Cardiac fibroblast (primary cell): ENCODE results near the gene CFTR.

Source experiments
- DNase-seq, 2 donors: peaks; one replicate each; pipeline versions ENCODE4 v3.0.0 to v3.0.0-alpha.2; 2010; ENCODE audit warnings: low read depth in 2 of 2
- H3K4me3 ChIP-seq, 2 donors: replicated peaks in 1 of 2; 1 replicate in 1 of 2; 2 replicates in 1 of 2; pipeline ENCODE4 v1.5.1; 2011; ENCODE audit warnings: low read depth in 2 of 2, low read length in 2 of 2, mild to moderate bottlenecking in 2 of 2, moderate library complexity in 1 of 2
- TF ChIP-seq, protein P1 (sequence below): IDR thresholded peaks from one replicate; pipeline ENCODE4 v1.5.1; 2011; ENCODE audit warnings: low read depth, mild to moderate bottlenecking, low read length, inconsistent platforms

Gene CFTR

GRCh38 chr7:117683430-117684175 lies 203.8 kb downstream of the CFTR start:
- DNase-seq: no peak
- TF ChIP-seq, protein P1, sequence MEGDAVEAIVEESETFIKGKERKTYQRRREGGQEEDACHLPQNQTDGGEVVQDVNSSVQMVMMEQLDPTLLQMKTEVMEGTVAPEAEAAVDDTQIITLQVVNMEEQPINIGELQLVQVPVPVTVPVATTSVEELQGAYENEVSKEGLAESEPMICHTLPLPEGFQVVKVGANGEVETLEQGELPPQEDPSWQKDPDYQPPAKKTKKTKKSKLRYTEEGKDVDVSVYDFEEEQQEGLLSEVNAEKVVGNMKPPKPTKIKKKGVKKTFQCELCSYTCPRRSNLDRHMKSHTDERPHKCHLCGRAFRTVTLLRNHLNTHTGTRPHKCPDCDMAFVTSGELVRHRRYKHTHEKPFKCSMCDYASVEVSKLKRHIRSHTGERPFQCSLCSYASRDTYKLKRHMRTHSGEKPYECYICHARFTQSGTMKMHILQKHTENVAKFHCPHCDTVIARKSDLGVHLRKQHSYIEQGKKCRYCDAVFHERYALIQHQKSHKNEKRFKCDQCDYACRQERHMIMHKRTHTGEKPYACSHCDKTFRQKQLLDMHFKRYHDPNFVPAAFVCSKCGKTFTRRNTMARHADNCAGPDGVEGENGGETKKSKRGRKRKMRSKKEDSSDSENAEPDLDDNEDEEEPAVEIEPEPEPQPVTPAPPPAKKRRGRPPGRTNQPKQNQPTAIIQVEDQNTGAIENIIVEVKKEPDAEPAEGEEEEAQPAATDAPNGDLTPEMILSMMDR: no peak
- H3K4me3 ChIP-seq: no peak overlapping the region

GRCh38 chr7:117685795-117686194 lies 206.0 kb downstream of the CFTR start:
- no peak for DNase-seq
- TF ChIP-seq, protein P1: no peak
- no peak overlapping the region for H3K4me3 ChIP-seq

GRCh38 chr7:117686311-117686935 lies 206.6 kb downstream of the CFTR start:
- no peak for DNase-seq
- no peak overlapping the region for H3K4me3 ChIP-seq
- TF ChIP-seq, protein P1: no peak

DNA sequence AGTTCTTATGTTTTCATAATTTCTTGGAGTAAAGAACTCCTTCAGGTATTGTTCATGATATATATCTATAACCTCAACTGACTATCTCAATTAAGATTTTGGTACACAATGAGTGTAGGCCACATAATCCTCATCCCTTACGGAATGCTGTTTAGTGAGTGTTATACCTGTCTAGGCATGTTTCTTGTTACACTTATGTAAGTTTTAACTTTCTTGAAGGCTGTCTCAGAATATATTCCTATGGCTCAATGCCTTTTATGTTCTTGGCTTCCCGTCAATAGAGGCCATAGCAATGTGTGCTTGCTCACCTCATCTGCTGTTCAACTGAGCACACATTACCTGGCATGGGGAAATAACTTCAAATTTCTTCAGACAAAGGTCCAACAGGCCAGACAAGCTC lies 208.3 kb downstream of the CFTR start:
- DNase-seq: no peak
- TF ChIP-seq, protein P1: no peak
- H3K4me3 ChIP-seq: no peak overlapping the region

GRCh38 chr7:117689406-117689805 lies 209.6 kb downstream of the CFTR start:
- DNase-seq: no peak
- H3K4me3 ChIP-seq: no peak overlapping the region
- TF ChIP-seq, protein P1: no peak

DNA sequence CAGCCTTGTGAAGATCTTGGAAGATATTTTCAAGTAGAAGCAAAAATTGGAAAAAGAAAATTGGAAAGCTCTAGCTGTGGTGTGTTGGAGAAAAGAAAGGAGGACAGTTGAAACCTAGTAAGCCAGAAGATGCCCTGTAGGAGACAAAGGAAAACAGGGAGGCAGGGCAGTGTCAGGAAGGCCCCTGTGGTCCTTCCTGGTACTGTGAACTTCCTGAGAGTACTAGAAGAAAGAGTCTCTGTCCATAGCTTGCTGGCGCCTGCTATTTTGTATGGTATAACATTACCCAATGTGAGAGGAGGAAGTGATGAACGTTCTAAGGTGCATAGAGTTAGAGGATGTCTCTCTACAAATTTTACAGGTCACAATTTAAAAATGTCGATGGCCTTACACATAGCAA lies 210.3 kb downstream of the CFTR start:
- no peak overlapping the region for H3K4me3 ChIP-seq
- TF ChIP-seq, protein P1: no peak
- DNase-seq: no peak

DNA sequence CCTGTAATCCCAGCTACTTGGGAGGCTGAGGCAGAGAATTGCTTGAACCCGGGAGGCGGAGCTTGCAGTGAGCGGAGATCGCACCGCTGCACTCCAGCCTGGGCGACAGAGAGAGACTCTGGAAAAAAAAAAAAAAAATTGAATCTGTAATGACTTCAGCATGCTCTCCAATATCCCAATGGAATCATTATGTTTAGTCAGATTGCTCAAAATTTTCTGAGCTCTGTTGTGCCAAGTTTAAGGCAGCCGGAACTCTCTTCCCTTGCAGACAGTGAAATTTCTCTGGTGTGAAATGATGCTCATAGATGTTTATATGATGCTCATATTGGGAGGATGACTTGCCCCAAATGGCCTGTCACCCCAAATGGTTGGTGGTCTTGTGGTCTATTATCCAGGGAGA lies 212.5 kb downstream of the CFTR start:
- H3K4me3 ChIP-seq: no peak overlapping the region
- no peak for DNase-seq
- TF ChIP-seq, protein P1: no peak
